HG02885 (cell line): ENCODE measurements around the gene BEST2.

Source experiments
- ATAC-seq: cut with Tn5 transposase; IDR thresholded peaks from one replicate; pipeline ENCODE4 v1.9.1; 2021; ENCODE audit warnings: mild to moderate bottlenecking; ENCODE audit not compliant: unreplicated experiment, poor library complexity

The BEST2 gene

GRCh38 chr19:12727745-12728433 lies 23.7 kb upstream of the BEST2 start:
- ATAC-seq: no peak

GRCh38 chr19:12730064-12730463 lies 21.5 kb upstream of the BEST2 start:
- ATAC-seq: no peak

DNA sequence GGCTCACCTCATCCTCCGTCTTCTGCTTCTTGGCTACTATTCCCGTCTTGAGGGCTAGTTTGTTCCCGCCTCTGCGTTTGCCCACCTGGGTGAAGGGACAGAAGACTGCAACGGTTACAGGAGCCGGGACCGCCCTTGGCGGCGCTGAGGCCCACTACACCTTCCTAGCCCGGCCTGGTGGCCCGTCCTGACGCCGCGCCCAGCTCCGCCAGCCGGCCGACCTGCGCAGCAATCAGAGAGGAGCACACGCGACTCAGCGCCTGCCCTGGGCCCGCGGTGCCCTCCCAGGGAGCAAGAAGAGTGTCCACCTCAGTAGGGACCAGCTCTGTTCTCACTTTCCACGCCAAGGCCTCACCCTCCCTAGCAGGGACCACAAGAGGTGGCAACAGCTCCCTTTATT lies 20.3 kb upstream of the BEST2 start:
- ATAC-seq: no peak

DNA sequence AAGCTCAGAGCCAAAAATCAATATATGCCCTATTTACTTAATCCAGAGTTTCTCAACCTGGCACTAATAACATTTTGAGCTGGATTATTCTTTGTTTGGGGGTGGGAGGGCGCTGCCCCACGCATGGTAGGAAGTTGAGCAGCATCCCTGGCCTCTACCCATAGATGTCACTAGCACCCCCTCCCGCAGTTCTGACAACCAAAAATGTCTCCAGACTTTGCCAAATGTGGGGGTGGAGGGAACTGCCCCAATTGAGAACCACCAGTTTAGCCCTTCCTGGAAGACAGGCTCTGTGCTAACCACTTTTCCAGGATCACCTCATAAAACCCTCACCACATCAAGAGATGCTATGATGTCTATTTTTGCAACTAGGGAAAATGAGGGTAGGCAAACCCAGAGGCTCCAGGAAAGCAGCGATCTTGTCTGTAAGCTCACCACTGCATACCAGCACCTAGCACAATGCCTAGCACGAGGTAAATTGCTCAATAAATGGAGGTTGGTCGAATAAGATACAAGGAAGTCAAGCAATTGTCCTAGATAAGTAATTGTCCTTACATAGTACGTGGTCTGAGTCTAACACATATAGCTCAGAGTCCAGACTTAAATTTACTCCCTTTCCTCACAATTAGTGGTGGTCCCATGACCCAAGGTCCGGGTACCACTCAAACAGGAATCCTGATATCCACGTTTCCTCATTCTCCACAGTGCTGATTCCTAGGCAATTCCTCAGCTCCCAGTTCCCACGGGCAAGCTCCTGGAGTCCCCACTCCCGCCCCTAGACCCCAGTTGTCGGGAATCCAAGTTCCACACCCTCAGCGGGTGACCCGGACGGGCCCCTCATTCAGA lies 18.0 kb upstream of the BEST2 start:
- no peak for ATAC-seq

DNA sequence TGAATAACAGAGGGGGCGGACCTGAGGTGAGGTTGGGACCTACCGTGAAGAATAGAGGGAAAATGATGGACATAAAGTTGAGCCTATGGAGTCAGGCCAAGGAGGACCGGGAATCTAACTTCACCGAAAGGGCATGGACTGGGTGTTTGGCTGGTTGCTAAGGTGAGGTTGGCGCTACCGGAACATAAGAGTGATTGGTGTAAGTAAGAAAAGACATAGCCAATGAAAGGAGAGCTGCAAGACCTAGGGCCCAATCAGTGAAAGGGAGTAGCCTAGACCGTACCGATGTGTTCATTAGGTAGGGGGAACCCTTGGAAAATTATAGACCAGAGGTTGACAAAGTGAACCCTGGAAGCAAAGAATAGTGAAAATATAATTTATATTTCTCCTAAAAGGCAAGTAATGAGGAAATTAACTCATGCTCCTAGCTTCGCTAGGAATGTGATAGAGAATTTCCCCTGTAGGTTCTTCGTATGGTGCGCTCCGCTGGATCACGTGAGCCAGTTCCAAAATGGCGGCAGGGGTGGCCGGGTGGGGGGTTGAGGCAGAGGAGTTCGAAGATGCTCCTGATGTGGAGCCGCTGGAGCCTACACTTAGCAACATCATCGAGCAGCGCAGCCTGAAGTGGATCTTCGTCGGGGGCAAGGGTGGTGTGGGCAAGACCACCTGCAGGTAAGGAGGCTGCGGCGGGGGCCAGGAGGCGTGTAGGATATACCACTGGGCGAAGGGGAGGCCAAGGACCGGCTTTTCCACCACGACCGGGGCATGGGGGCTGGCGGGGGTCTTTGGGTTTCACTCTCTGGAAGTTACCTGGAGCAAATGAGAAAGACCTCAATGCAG lies 14.4 kb upstream of the BEST2 start, which contains the start of gene GET3:
GET3 (plus strand) TSS at position 503 of the 840 bp plus-strand sequence; CDS start at position 512, 9 bp downstream.
- peak; percentile 76 for ATAC-seq

DNA sequence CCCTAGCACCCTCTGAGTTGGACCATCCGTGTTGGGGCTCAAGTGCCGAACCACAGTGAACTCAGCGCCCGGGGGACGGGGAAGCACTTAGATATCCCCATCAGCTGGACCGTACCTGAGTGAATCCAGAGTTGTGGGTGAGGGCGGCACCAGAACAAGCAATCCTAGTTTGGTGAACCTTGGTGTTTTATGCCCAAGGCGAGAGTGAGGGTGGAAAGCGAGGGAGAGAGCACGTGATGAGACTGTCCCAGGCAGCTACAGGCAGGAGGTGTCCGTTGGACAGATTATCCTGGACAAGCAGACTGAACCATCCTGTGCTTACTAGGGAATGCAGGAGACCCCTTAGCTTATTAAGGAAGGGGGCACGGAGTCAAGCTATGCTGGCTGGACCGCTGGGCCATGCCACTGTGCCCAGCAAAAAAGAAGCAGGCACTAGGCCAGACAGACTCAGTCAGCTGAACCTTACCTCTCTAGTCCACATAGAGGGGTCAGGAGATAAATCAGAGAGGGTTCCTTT lies 13.7 kb upstream of the BEST2 start:
- ATAC-seq: no peak

GRCh38 chr19:12745166-12745897 lies 6.3 kb upstream of the BEST2 start:
- no peak for ATAC-seq

DNA sequence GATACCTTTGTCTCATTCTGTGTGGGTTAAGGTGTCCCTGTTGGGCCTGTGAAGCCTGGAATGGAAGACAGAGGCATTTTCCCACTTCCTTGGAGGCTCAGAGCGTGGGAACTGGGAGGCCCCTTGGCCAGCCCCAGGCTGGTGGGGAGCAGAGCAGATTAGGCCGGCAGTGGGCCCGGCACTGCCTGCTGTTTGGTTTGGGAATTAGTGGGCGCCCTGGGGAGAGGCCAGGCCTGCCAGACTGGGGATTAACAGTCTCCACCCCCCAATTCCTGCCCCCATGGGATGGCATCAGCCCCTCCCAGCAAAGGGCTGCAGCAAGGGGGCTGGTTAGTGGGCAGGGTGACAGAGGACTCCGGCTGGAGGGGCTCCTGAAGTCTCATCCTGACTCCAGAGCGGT lies 3.1 kb upstream of the BEST2 start:
- no peak for ATAC-seq

DNA sequence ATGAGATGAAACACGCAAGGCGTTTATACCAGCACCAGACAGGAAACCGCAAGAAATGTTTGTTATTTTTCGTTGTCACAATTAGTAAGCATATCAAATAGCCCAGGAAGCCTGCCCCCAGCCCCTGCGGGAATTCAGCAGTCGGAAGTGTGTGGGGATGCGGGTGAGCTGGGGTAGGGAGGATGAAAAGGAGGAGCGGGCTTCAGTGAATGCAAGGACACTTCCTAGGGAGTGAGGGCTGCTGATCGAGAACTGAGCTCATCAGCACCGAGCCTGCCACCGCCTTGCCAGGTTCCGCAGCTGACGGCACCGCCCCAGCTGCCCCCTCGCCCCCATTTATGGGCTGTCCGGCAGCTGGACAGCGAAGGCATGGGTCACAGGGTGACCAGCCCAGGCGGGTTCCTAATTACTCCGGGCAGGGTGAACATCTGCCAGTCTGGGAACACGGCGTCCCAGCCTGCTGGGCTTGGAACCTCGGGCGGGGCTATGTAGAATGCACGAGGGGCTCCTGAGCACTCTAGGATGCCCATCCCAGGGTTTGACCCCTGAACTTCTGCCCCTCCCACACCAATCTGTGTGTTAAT lies 1.6 kb upstream of the BEST2 start:
- ATAC-seq: no peak

- no peak for ATAC-seq
Measured at GRCh38 chr19:12750851-12751250, 740 bp upstream of the BEST2 start.

- no peak for ATAC-seq
Measured at GRCh38 chr19:12752056-12752781, 628 bp downstream of the BEST2 start.

DNA sequence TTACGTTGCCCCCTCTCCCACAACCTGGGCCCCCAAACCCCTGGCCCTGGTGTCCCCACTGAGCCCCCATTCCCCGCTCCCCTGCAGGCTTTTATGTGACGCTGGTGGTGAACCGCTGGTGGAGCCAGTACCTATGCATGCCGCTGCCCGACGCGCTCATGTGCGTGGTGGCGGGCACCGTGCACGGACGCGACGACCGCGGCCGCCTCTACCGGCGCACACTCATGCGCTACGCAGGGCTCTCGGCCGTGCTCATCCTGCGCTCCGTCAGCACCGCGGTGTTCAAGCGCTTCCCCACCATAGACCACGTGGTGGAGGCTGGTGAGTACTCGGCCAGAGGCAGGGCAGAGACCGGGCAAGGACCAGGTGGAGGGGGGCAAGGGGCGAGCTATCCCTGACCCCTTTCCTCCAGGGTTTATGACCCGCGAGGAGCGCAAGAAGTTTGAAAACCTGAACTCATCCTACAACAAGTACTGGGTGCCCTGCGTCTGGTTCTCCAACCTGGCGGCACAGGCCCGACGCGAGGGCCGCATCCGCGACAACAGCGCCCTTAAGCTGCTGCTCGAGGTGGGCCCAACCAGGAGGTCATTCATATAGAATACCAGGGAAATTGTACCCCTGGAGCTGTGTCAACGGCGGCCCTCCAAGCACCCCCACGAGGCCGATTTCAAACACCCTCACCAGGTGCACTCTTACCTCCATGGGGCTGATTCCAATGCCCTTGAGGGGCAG lies 3.0 kb downstream of the BEST2 start:
- no peak for ATAC-seq

- ATAC-seq: no peak
Measured at GRCh38 chr19:12756150-12756883, 4.7 kb downstream of the BEST2 start.

DNA sequence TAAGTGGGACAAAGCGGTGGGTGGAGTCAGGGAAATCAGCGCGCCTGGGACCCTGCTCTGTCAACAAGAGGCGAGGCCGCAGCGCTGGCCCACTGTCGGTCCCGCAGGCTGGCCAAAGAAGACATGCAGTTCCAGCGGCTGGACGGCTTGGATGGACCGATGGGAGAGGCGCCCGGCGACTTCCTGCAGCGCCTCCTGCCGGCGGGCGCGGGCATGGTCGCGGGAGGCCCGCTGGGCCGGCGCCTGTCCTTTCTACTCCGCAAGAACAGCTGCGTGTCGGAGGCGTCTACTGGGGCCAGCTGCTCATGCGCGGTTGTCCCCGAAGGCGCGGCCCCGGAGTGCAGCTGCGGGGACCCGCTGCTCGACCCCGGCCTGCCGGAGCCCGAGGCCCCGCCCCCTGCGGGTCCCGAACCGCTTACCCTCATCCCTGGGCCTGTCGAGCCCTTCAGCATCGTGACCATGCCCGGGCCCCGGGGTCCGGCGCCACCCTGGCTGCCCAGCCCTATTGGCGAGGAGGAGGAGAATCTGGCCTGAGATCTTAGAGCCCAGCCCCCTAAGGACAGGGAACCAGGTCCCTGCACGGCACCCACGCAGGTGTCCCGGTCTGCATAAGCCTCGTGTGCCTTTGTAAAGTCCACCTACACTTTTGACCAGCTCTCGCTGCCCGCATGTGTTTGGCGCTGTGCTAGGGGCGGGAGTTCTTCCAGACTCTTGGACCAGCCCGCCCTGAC lies 6.1 kb downstream of the BEST2 start:
- ATAC-seq: no peak

- no peak for ATAC-seq
Measured at GRCh38 chr19:12759686-12760085, 8.1 kb downstream of the BEST2 start.

GRCh38 chr19:12763100-12763499 lies 11.5 kb downstream of the BEST2 start:
- ATAC-seq: no peak

DNA sequence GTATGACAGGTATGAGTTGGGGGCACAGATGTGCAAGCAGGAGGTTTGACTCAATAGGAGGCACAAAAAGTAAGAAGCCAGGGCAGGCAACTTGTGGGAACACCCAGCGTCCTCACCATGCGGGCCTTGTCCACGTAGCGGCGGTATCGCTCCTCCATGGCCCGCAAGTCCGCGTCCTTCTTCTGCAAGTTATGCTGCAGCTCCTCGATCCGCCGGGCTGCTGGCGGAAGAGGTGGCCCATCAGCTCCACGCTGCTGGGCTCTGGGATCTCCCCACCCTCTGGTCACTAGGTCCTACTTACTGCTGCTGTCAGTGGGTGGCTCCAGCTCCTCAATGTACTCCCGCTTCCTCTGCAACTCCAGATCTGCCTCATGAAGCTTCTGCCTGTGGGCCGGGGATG lies 13.1 kb downstream of the BEST2 start:
- no peak for ATAC-seq
